ENCODE data around the gene PRDM16. TPM values are rescaled to one million over a fixed set of nuclear protein-coding genes. Genes with fewer than 3 reads are reported as not detected.

Gene PRDM16
- total RNA-seq, 1 experiment from 2014 or later: 0.04 TPM

GRCh38 chr1:3265835-3266805 lies 197.1 kb downstream of the PRDM16 start:
- intact Hi-C loops (cut with micrococcal nuclease): no loop called here
- Histone ChIP-seq H3K9me3 (ENCODE audit: low read length) (no peaks in the 10 kb centered on the region), H3K4me3 (ENCODE audit: low read length) (no peak overlapping the region), H3K9me2 (replicated peaks; ENCODE audit: low read length) (no peaks in the 10 kb centered on the region), H3K36me3 (ENCODE audit: low read depth, low read length) (no peaks in the 10 kb centered on the region), H3K9ac (ENCODE audit: low read length) (no peak overlapping the region), H3K79me2 (ENCODE audit: low read length) (no peaks in the 10 kb centered on the region), H4K20me1 (ENCODE audit: low read length) (no peaks in the 10 kb centered on the region), H3K27ac (ENCODE audit: low read length) (no peak overlapping the region), H3K27me3 (ENCODE audit: low read length) (peaks cover 99% of the 10 kb centered on the region), H3K4me1 (ENCODE audit: insufficient read depth, low read length) (no peaks in the 10 kb centered on the region), H3F3A (ENCODE audit: low read length, unreplicated experiment) (no peaks in the 10 kb centered on the region), H3K4me2 (ENCODE audit: low read length) (no peak overlapping the region), H2AFZ (ENCODE audit: low read length) (no peak overlapping the region)
- POLR2A ChIA-PET (ENCODE audit: unreplicated experiment): no interaction called here
- TF ChIP-seq CTCF (conservative IDR thresholded peaks at IDR 0.05; ENCODE audit: low read depth, low read length) (no peak), EZH2phosphoT487 (IDR thresholded peaks at IDR 0.05; ENCODE audit: borderline replicate concordance, low read length) (no peak), EZH2 (IDR thresholded peaks at IDR 0.05; ENCODE audit: low read length, unreplicated experiment) (no peak)
- CTCF ChIA-PET: no interaction called here
- no TSS peak for BruUV-seq (replicated peaks)
- DNase-seq: no peak
- ATAC-seq: no peak

GRCh38 chr1:3266870-3267549 lies 198.0 kb downstream of the PRDM16 start:
- H3F3A ChIP-seq (ENCODE audit: low read length, unreplicated experiment): no peaks in the 10 kb centered on the region
- no peaks in the 10 kb centered on the region for H3K4me1 ChIP-seq (ENCODE audit: insufficient read depth, low read length)
- no peaks in the 10 kb centered on the region for H3K9me3 ChIP-seq (ENCODE audit: low read length)
- ATAC-seq: no peak
- no peaks in the 10 kb centered on the region for H3K9me2 ChIP-seq (replicated peaks; ENCODE audit: low read length)
- H3K27me3 ChIP-seq (ENCODE audit: low read length): peaks cover 99% of the 10 kb centered on the region
- no peak overlapping the region for H3K27ac ChIP-seq (ENCODE audit: low read length)
- H2AFZ ChIP-seq (ENCODE audit: low read length): no peak overlapping the region
- H4K20me1 ChIP-seq (ENCODE audit: low read length): no peaks in the 10 kb centered on the region
- ChIA-PET POLR2A (ENCODE audit: unreplicated experiment) (no interaction called here), CTCF (no interaction called here)
- no peaks in the 10 kb centered on the region for H3K79me2 ChIP-seq (ENCODE audit: low read length)
- intact Hi-C loops (cut with micrococcal nuclease): no loop called here
- no TSS peak for BruUV-seq (replicated peaks)
- no peak overlapping the region for H3K9ac ChIP-seq (ENCODE audit: low read length)
- H3K36me3 ChIP-seq (ENCODE audit: low read depth, low read length): no peaks in the 10 kb centered on the region
- TF ChIP-seq EZH2phosphoT487 (IDR thresholded peaks at IDR 0.05; ENCODE audit: borderline replicate concordance, low read length): no peak
- H3K4me3 ChIP-seq (ENCODE audit: low read length): no peak overlapping the region
- DNase-seq: no peak
- H3K4me2 ChIP-seq (ENCODE audit: low read length): no peak overlapping the region

- BruUV-seq (replicated peaks): no TSS peak
- no peaks in the 10 kb centered on the region for H3K79me2 ChIP-seq (ENCODE audit: low read length)
- H3K27me3 ChIP-seq (ENCODE audit: low read length): peaks cover 99% of the 10 kb centered on the region
- no peaks in the 10 kb centered on the region for H3F3A ChIP-seq (ENCODE audit: low read length, unreplicated experiment)
- H4K20me1 ChIP-seq (ENCODE audit: low read length): no peaks in the 10 kb centered on the region
- H3K4me3 ChIP-seq (ENCODE audit: low read length): no peak overlapping the region
- H3K9me2 ChIP-seq (replicated peaks; ENCODE audit: low read length): no peaks in the 10 kb centered on the region
- ChIA-PET CTCF (no interaction called here), POLR2A (ENCODE audit: unreplicated experiment) (no interaction called here)
- intact Hi-C loops (cut with micrococcal nuclease): no loop called here
- no peak overlapping the region for H3K4me2 ChIP-seq (ENCODE audit: low read length)
- no peak overlapping the region for H3K27ac ChIP-seq (ENCODE audit: low read length)
- DNase-seq (no peak), ATAC-seq (no peak)
- H3K9me3 ChIP-seq (ENCODE audit: low read length): no peaks in the 10 kb centered on the region
- no peaks in the 10 kb centered on the region for H3K36me3 ChIP-seq (ENCODE audit: low read depth, low read length)
- no peak overlapping the region for H3K9ac ChIP-seq (ENCODE audit: low read length)
- no peak overlapping the region for H2AFZ ChIP-seq (ENCODE audit: low read length)
- no peak for TF ChIP-seq EZH2phosphoT487 (IDR thresholded peaks at IDR 0.05; ENCODE audit: borderline replicate concordance, low read length)
- no peak for TF ChIP-seq EZH2 (IDR thresholded peaks at IDR 0.05; ENCODE audit: low read length, unreplicated experiment)
- no peak for TF ChIP-seq CTCF (conservative IDR thresholded peaks at IDR 0.05; ENCODE audit: low read depth, low read length)
- H3K4me1 ChIP-seq (ENCODE audit: insufficient read depth, low read length): no peaks in the 10 kb centered on the region
Measured at GRCh38 chr1:3267550-3268270, 198.7 kb downstream of the PRDM16 start.
